Left lung (tissue), 10 donors: ENCODE results near the gene DUSP28. TPM values are rescaled to one million over a fixed set of nuclear protein-coding genes. Genes with fewer than 3 reads are reported as not detected.

Experiments
- ATAC-seq: fragments of 200-7000 bp; cut with Tn5 transposase; one replicate; pipeline ENCODE4 v1.9.1; 2020; ENCODE audit warnings: moderate library complexity
- DNase-seq, 4 donors: peaks; one replicate each; pipeline ENCODE4 v3.0.0-alpha.2; 2013 to 2020
- H3K27ac ChIP-seq, 2 donors: fragments of 200-600 bp; sonication (generic) in 1 of 2; one replicate each; pipeline versions ENCODE4 v1.5.0 to v1.8.0; 2020 to 2021
- H3K27me3 ChIP-seq, 2 donors: fragments of 200-600 bp; sonication (generic) in 1 of 2; one replicate each; pipeline versions ENCODE4 v1.5.0 to v1.8.0; 2020 to 2021
- H3K36me3 ChIP-seq, 2 donors: fragments of 200-600 bp; sonication (generic) in 1 of 2; one replicate each; pipeline versions ENCODE4 v1.5.0 to v1.8.0; 2020 to 2021
- H3K4me1 ChIP-seq, 2 donors: fragments of 200-600 bp; one replicate each; pipeline ENCODE4 v1.8.0; 2021
- H3K4me3 ChIP-seq, 2 donors: fragments of 200-600 bp; sonication (generic) in 1 of 2; one replicate each; pipeline versions ENCODE4 v1.5.0 to v1.8.0; 2020 to 2021; ENCODE audit warnings: mild to moderate bottlenecking in 1 of 2
- H3K9me3 ChIP-seq, 2 donors: fragments of 200-600 bp; sonication (generic) in 1 of 2; one replicate each; pipeline versions ENCODE4 v1.5.0 to v1.8.0; 2020 to 2021
- intact Hi-C, 2 donors: fragments of 100-400 bp; cut with DNase I; formaldehyde crosslinking; loops; one replicate each; pipeline versions ENCODE4 v1.11.2 to v1.14.2; 2022
- polyA plus RNA-seq, 6 donors: library from polyadenylated mRNA; unstranded; fragments of 120-200 nt; gene quantifications; one replicate each; pipeline ENCODE4 v1.2.1, GENCODE V29; 2013; ENCODE audit not compliant: insufficient read length in 6 of 6
- total RNA-seq, 2 donors: library from RNA; stranded (reverse); fragmentation: NEBNext Ultra II Directional; extraction: Animal tissue kit (Norgen Biotek cat#: 25700); gene quantifications; one replicate each; pipeline ENCODE4 v1.2.1, GENCODE V29; 2021
- TF ChIP-seq, protein P1 (sequence below), 2 donors: fragments of 200-600 bp; sonication (generic) in 1 of 2; IDR thresholded peaks; one replicate each; pipeline versions ENCODE4 v1.5.0 to v1.8.0; 2021; ENCODE audit warnings: antibody characterized with exemption in 2 of 2
- donor health status: DM: no; HTN: yes; CAD: no.
- donor health status: DM: no; HTN: no; CAD: no.

DUSP28 gene
- total and polyA plus RNA-seq, 8 donors, result 2.4 to 7.6 (median 5.5) TPM

DNA sequence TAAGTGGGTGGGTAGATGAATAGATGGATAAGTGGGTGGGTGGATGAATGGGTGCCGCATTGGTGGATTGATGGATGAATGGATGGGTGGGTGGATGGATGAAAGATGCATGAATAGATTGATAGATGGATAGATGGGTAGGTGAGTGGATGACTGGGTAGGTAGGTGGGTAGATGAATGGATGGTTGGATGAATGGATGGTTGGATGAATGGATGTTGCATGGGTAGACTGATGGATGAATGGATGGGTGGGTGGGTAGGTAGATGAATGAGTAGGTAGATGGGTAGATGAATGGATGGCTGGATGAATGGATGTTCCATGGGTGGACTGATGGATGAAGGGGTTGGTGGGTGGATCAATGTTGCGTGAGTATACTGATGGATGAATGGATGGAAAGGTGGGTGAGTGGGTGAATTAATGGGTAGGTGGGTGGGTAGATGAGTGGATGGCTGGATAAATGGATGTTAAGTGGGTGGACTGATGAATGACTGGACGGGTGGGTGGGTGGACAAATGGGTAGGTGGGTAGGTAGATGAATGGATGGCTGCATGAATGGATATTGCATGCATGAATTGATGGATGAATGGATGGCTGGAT lies 32.9 kb upstream of the DUSP28 start:
- Histone ChIP-seq H3K9me3 (peaks cover 0 to 56% of the 10 kb centered on the region in 2 donors), H3K4me3 (no peak overlapping the region), H3K36me3 (peaks cover 0 to 80% of the 10 kb centered on the region in 2 donors), H3K27ac (no peak overlapping the region), H3K27me3 (no peaks in the 10 kb centered on the region), H3K4me1 (no peaks in the 10 kb centered on the region)
- ATAC-seq (no peak), DNase-seq (no peak)
- intact Hi-C loops, result no loop called here
- TF ChIP-seq, protein P1, sequence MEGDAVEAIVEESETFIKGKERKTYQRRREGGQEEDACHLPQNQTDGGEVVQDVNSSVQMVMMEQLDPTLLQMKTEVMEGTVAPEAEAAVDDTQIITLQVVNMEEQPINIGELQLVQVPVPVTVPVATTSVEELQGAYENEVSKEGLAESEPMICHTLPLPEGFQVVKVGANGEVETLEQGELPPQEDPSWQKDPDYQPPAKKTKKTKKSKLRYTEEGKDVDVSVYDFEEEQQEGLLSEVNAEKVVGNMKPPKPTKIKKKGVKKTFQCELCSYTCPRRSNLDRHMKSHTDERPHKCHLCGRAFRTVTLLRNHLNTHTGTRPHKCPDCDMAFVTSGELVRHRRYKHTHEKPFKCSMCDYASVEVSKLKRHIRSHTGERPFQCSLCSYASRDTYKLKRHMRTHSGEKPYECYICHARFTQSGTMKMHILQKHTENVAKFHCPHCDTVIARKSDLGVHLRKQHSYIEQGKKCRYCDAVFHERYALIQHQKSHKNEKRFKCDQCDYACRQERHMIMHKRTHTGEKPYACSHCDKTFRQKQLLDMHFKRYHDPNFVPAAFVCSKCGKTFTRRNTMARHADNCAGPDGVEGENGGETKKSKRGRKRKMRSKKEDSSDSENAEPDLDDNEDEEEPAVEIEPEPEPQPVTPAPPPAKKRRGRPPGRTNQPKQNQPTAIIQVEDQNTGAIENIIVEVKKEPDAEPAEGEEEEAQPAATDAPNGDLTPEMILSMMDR (IDR thresholded peaks at IDR 0.05), result no peak

DNA sequence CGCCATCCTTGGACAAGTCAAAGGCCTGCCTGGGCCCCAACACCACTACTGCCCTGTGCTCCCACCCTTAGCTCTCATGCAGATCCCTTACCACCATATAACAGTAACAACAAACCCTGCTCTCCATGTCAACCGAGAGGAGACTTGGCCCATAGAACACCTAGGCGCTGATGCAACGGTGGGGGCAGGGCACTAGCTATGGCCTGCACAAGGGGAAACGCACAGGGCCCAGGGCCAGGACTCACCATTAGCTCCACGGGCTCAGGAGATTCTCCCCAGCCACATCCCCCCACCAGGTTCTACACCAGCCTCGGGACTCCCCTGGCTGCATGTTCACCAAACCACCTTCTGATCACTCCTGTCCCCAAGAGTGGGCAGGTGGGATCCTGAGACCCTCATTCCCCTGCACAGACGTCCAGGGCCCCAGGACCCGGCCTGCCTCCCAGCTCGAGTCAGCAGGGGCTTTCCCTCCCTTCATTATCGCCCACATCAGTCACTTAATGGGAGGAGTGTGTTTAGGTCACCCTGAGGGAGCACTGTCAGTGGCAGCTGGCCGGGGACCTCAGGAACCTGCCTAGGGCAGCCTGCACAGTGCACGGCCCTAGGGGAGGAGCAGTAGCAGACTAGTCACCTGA lies 31.6 kb upstream of the DUSP28 start:
- ATAC-seq (no peak), DNase-seq (no peak)
- Histone ChIP-seq H3K27me3 (no peaks in the 10 kb centered on the region), H3K4me3 (no peak overlapping the region), H3K27ac (no peak overlapping the region), H3K4me1 (no peaks in the 10 kb centered on the region), H3K9me3 (peaks cover 0 to 56% of the 10 kb centered on the region in 2 donors), H3K36me3 (peaks cover 0 to 75% of the 10 kb centered on the region in 2 donors)
- intact Hi-C loops, result no loop called here
- TF ChIP-seq, protein P1 (IDR thresholded peaks at IDR 0.05), result no peak

DNA sequence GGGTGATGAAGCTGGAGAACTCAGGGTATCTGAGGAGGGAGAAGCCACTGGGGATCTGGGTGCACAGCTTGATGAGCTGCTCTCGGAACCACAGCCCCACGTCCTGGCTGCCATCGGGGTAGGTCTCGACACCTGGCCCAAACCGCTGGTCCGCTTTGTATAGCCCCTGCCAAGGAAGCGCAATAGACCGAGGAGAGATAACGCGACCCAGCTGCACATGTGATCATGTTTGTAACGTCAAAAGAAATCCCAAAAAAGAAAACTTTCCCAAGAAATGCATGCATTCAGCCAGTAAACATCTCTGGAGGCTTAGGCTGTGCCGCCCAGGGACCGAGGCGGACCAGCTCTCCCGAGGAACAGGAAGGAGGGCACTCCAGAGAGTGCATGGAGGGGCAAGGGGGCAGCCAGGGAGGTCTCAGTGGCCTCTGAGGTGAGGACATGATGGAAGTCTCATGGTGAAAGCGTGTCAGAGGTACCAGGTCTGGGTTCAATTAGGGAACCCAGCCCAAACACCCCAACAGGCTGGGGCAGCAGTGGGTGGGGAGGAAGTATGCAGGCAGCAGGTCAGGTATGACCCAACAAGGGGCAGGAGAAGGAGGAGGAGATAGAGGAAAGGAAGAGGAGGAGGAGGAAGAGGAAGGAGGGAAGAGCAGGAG lies 30.7 kb upstream of the DUSP28 start:
- DNase-seq, result no peak
- intact Hi-C loops, result no loop called here

GRCh38 chr2:240530181-240530580 lies 30.0 kb upstream of the DUSP28 start:
- no peak overlapping the region for H3K27ac ChIP-seq
- intact Hi-C loops, result no loop called here
- no peaks in the 10 kb centered on the region for H3K4me1 ChIP-seq
- TF ChIP-seq, protein P1 (IDR thresholded peaks at IDR 0.05), result no peak
- no peaks in the 10 kb centered on the region for H3K27me3 ChIP-seq
- DNase-seq (no peak), ATAC-seq (no peak)
- H3K4me3 ChIP-seq, result no peak overlapping the region
- peaks cover 0 to 60% of the 10 kb centered on the region in 2 donors for H3K36me3 ChIP-seq
- peaks cover 0 to 44% of the 10 kb centered on the region in 2 donors for H3K9me3 ChIP-seq

More for the DNA sequence above, 30.7 kb upstream of the DUSP28 start:
- no peak for ATAC-seq
- Histone ChIP-seq H3K4me1 (no peaks in the 10 kb centered on the region), H3K4me3 (no peak overlapping the region), H3K36me3 (peaks cover 0 to 66% of the 10 kb centered on the region in 2 donors), H3K27me3 (no peaks in the 10 kb centered on the region), H3K9me3 (peaks cover 0 to 51% of the 10 kb centered on the region in 2 donors), H3K27ac (no peak overlapping the region)
- TF ChIP-seq, protein P1 (IDR thresholded peaks at IDR 0.05), result no peak

DNA sequence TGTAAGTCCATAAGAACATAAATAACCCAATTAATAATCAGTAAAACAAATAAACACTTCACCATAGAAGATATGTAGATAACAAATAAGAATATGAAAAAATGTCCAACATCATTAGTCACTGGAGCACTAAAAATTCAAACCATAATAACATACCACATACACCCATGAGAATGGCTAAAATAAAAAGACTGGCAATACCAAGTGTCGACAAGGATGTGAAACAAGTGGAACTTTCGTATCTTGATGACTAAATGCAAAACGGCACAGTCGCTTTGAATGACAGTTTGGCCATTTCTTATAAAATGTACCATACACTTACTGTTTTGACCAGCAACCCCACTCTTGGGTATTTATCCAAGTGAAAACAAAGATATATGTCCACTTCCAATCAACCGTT lies 29.1 kb upstream of the DUSP28 start:
- no peaks in the 10 kb centered on the region for H3K27me3 ChIP-seq
- DNase-seq (no peak), ATAC-seq (no peak)
- TF ChIP-seq, protein P1 (IDR thresholded peaks at IDR 0.05), result no peak
- peaks cover 0 to 51% of the 10 kb centered on the region in 2 donors for H3K36me3 ChIP-seq
- H3K4me1 ChIP-seq, result no peaks in the 10 kb centered on the region
- H3K9me3 ChIP-seq, result peaks cover 0 to 36% of the 10 kb centered on the region in 2 donors
- intact Hi-C loops, result no loop called here
- H3K27ac ChIP-seq, result no peak overlapping the region
- H3K4me3 ChIP-seq, result no peak overlapping the region
